Activated naive CD4-positive, alpha-beta T cell treated with anti-CD3 and anti-CD28 coated beads for 36 hours (primary cell): ENCODE results near the gene GRM1. TPM values are rescaled to one million over a fixed set of nuclear protein-coding genes. Genes with fewer than 3 reads are reported as not detected.
"Not testable (repeated sequence)": the region's sequence is repeated elsewhere in the genome, so short reads cannot be mapped to it uniquely, and the experiment has no call there.

Experiments
- CTCF ChIA-PET: fragments of 350-600 bp; sonication (Branson Sonifier 250); formaldehyde crosslinking; loops from one replicate; lab custom pipeline; 2021; ENCODE audit warnings: antibody characterized with exemption; lab: Charles Lee
- DNase-seq: peaks from one replicate; pipeline ENCODE4 v3.0.0-alpha.2; 2020
- H3K27ac Mint-ChIP-seq: one replicate; pipeline ENCODE4 v1.8.0; 2021; ENCODE audit warnings: mild to moderate bottlenecking, mixed read lengths
- H3K27me3 Mint-ChIP-seq: one replicate; pipeline ENCODE4 v1.8.0; 2021; ENCODE audit warnings: low read depth, mixed read lengths
- H3K36me3 Mint-ChIP-seq: one replicate; pipeline ENCODE4 v1.8.0; 2021; ENCODE audit warnings: low read depth, mixed read lengths
- H3K4me1 Mint-ChIP-seq: one replicate; pipeline ENCODE4 v1.8.0; 2021; ENCODE audit warnings: low read depth, mixed read lengths
- H3K4me3 Mint-ChIP-seq: one replicate; pipeline ENCODE4 v1.8.0; 2021; ENCODE audit warnings: mild to moderate bottlenecking, moderate library complexity, mixed read lengths
- H3K9me3 Mint-ChIP-seq: one replicate; pipeline ENCODE4 v1.8.0; 2021; ENCODE audit warnings: mixed read lengths
- intact Hi-C: fragments of 100-400 bp; cut with micrococcal nuclease; formaldehyde crosslinking; loops from one replicate; pipeline ENCODE4 v1.15.1; 2023
- total RNA-seq, 2 experiments: library from RNA; stranded (reverse); gene quantifications; one replicate each; pipeline ENCODE4 v1.2.3, GENCODE V29; 2021

GRM1 gene
- total RNA-seq, 2 experiments from 2014 or later: not detected

- H3K27ac Mint-ChIP-seq: no peak overlapping the region
- no peak overlapping the region for H3K4me3 Mint-ChIP-seq
- no peaks in the 10 kb centered on the region for H3K36me3 Mint-ChIP-seq
- intact Hi-C loops: no loop called here
- no peak for DNase-seq
- peaks cover 3% of the 10 kb centered on the region for H3K27me3 Mint-ChIP-seq
- no peaks in the 10 kb centered on the region for H3K4me1 Mint-ChIP-seq
- CTCF ChIA-PET: no interaction called here
- no peaks in the 10 kb centered on the region for H3K9me3 Mint-ChIP-seq
Observed at GRCh38 chr6:146210406-146211083, 181.7 kb downstream of the GRM1 start.

- intact Hi-C loops: no loop called here
- no peak overlapping the region for H3K27ac Mint-ChIP-seq
- peaks cover 3% of the 10 kb centered on the region for H3K27me3 Mint-ChIP-seq
- H3K4me1 Mint-ChIP-seq: no peaks in the 10 kb centered on the region
- no peaks in the 10 kb centered on the region for H3K36me3 Mint-ChIP-seq
- no peak overlapping the region for H3K4me3 Mint-ChIP-seq
- DNase-seq: no peak
- CTCF ChIA-PET: no interaction called here
- no peaks in the 10 kb centered on the region for H3K9me3 Mint-ChIP-seq
Observed at GRCh38 chr6:146211646-146212045, 182.8 kb downstream of the GRM1 start.

- Mint-ChIP-seq H3K27me3 (peaks cover 3% of the 10 kb centered on the region), H3K36me3 (no peaks in the 10 kb centered on the region), H3K9me3 (no peaks in the 10 kb centered on the region), H3K27ac (no peak overlapping the region), H3K4me3 (no peak overlapping the region), H3K4me1 (no peaks in the 10 kb centered on the region)
- CTCF ChIA-PET: interaction anchor here (0.5 kb wide), 1 partner anchor 885 kb away, joined by 3 read pairs; no protein-coding TSS in a partner anchor
- DNase-seq: no peak
- intact Hi-C loops: no loop called here
Observed at GRCh38 chr6:146212781-146213180, 183.9 kb downstream of the GRM1 start.

- Mint-ChIP-seq H3K4me1 (no peaks in the 10 kb centered on the region), H3K27me3 (no peaks in the 10 kb centered on the region), H3K36me3 (no peaks in the 10 kb centered on the region), H3K4me3 (no peak overlapping the region), H3K27ac (no peak overlapping the region), H3K9me3 (no peaks in the 10 kb centered on the region)
- intact Hi-C loops: no loop called here
- CTCF ChIA-PET: no interaction called here
- DNase-seq: no peak
Observed at GRCh38 chr6:146219101-146219500, 190.2 kb downstream of the GRM1 start.

- peaks cover 2% of the 10 kb centered on the region for H3K27me3 Mint-ChIP-seq
- CTCF ChIA-PET: no interaction called here
- H3K36me3 Mint-ChIP-seq: no peaks in the 10 kb centered on the region
- no peak overlapping the region for H3K4me3 Mint-ChIP-seq
- no peak for DNase-seq
- H3K27ac Mint-ChIP-seq: no peak overlapping the region
- no peaks in the 10 kb centered on the region for H3K9me3 Mint-ChIP-seq
- H3K4me1 Mint-ChIP-seq: no peaks in the 10 kb centered on the region
- intact Hi-C loops: no loop called here
Observed at GRCh38 chr6:146224449-146224848, 195.6 kb downstream of the GRM1 start.

GRCh38 chr6:146224988-146225387 is 196.1 kb downstream of the GRM1 start:
- Mint-ChIP-seq H3K4me1 (no peaks in the 10 kb centered on the region), H3K9me3 (no peaks in the 10 kb centered on the region), H3K27me3 (peaks cover 2% of the 10 kb centered on the region), H3K27ac (no peak overlapping the region), H3K4me3 (no peak overlapping the region), H3K36me3 (no peaks in the 10 kb centered on the region)
- CTCF ChIA-PET: no interaction called here
- no peak for DNase-seq
- intact Hi-C loops: no loop called here

- H3K9me3 Mint-ChIP-seq: peaks cover 7% of the 10 kb centered on the region
- H3K36me3 Mint-ChIP-seq: no peaks in the 10 kb centered on the region
- no peaks in the 10 kb centered on the region for H3K4me1 Mint-ChIP-seq
- CTCF ChIA-PET: no interaction called here
- no peaks in the 10 kb centered on the region for H3K27me3 Mint-ChIP-seq
- no peak for DNase-seq
- H3K4me3 Mint-ChIP-seq: no peak overlapping the region
- intact Hi-C loops: no loop called here
- H3K27ac Mint-ChIP-seq: no peak overlapping the region
Observed at GRCh38 chr6:146240322-146240721, 211.5 kb downstream of the GRM1 start.

GRCh38 chr6:146240807-146241206 is 211.9 kb downstream of the GRM1 start:
- no peak for DNase-seq
- no peaks in the 10 kb centered on the region for H3K27me3 Mint-ChIP-seq
- no peak overlapping the region for H3K4me3 Mint-ChIP-seq
- intact Hi-C loops: no loop called here
- H3K27ac Mint-ChIP-seq: no peak overlapping the region
- no peaks in the 10 kb centered on the region for H3K4me1 Mint-ChIP-seq
- peaks cover 7% of the 10 kb centered on the region for H3K9me3 Mint-ChIP-seq
- no peaks in the 10 kb centered on the region for H3K36me3 Mint-ChIP-seq
- CTCF ChIA-PET: no interaction called here

GRCh38 chr6:146243646-146244045 is 214.8 kb downstream of the GRM1 start:
- not testable (repeated sequence) for H3K4me1 Mint-ChIP-seq

GRCh38 chr6:146244630-146245143 is 215.8 kb downstream of the GRM1 start:
- no peaks in the 10 kb centered on the region for H3K36me3 Mint-ChIP-seq
- H3K4me3 Mint-ChIP-seq: no peak overlapping the region
- no peaks in the 10 kb centered on the region for H3K4me1 Mint-ChIP-seq
- H3K27me3 Mint-ChIP-seq: no peaks in the 10 kb centered on the region
- CTCF ChIA-PET: interaction anchor here (0.6 kb wide), 1 partner anchor 1033 kb away, joined by 3 read pairs; no protein-coding TSS in a partner anchor
- H3K9me3 Mint-ChIP-seq: peaks cover 7% of the 10 kb centered on the region
- DNase-seq: no peak
- intact Hi-C loops: no loop called here
- H3K27ac Mint-ChIP-seq: no peak overlapping the region

More at GRCh38 chr6:146243646-146244045, 214.8 kb downstream of the GRM1 start:
- H3K27me3 Mint-ChIP-seq, CTCF ChIA-PET, H3K4me3 Mint-ChIP-seq, DNase-seq, H3K27ac Mint-ChIP-seq, intact Hi-C loops, H3K9me3 Mint-ChIP-seq, H3K36me3 Mint-ChIP-seq: not testable (repeated sequence)

GRCh38 chr6:146246028-146246427 is 217.2 kb downstream of the GRM1 start:
- no peak for DNase-seq
- intact Hi-C loops: no loop called here
- H3K9me3 Mint-ChIP-seq: peaks cover 7% of the 10 kb centered on the region
- H3K27ac Mint-ChIP-seq: no peak overlapping the region
- H3K4me1 Mint-ChIP-seq: no peaks in the 10 kb centered on the region
- CTCF ChIA-PET: no interaction called here
- no peak overlapping the region for H3K4me3 Mint-ChIP-seq
- H3K36me3 Mint-ChIP-seq: no peaks in the 10 kb centered on the region
- H3K27me3 Mint-ChIP-seq: no peaks in the 10 kb centered on the region

GRCh38 chr6:146253691-146254090 is 224.8 kb downstream of the GRM1 start:
- no peaks in the 10 kb centered on the region for H3K27me3 Mint-ChIP-seq
- intact Hi-C loops: no loop called here
- no peak overlapping the region for H3K27ac Mint-ChIP-seq
- DNase-seq: no peak
- no peak overlapping the region for H3K4me3 Mint-ChIP-seq
- H3K4me1 Mint-ChIP-seq: no peaks in the 10 kb centered on the region
- no peaks in the 10 kb centered on the region for H3K9me3 Mint-ChIP-seq
- no peaks in the 10 kb centered on the region for H3K36me3 Mint-ChIP-seq
- CTCF ChIA-PET: no interaction called here

- no peak overlapping the region for H3K4me3 Mint-ChIP-seq
- CTCF ChIA-PET: interaction anchor here (0.7 kb wide), 2 partner anchors 9 to 21 kb away, joined by 3 to 5 read pairs; no protein-coding TSS in a partner anchor
- intact Hi-C loops: no loop called here
- DNase-seq: no peak
- H3K9me3 Mint-ChIP-seq: no peaks in the 10 kb centered on the region
- no peaks in the 10 kb centered on the region for H3K4me1 Mint-ChIP-seq
- no peaks in the 10 kb centered on the region for H3K36me3 Mint-ChIP-seq
- no peak overlapping the region for H3K27ac Mint-ChIP-seq
- no peaks in the 10 kb centered on the region for H3K27me3 Mint-ChIP-seq
Observed at GRCh38 chr6:146258206-146258605, 229.3 kb downstream of the GRM1 start.
